Astrocyte of the hippocampus (primary cell): ENCODE measurements around the gene CYP11A1.

Experiments
- DNase-seq: peaks from one replicate; pipeline ENCODE4 v3.0.0; 2011; ENCODE audit warnings: low read depth, low spot score

CYP11A1 gene

GRCh38 chr15:74322558-74323180, 44.8 kb downstream of the CYP11A1 start:
- peak; percentile 84 for DNase-seq

DNA sequence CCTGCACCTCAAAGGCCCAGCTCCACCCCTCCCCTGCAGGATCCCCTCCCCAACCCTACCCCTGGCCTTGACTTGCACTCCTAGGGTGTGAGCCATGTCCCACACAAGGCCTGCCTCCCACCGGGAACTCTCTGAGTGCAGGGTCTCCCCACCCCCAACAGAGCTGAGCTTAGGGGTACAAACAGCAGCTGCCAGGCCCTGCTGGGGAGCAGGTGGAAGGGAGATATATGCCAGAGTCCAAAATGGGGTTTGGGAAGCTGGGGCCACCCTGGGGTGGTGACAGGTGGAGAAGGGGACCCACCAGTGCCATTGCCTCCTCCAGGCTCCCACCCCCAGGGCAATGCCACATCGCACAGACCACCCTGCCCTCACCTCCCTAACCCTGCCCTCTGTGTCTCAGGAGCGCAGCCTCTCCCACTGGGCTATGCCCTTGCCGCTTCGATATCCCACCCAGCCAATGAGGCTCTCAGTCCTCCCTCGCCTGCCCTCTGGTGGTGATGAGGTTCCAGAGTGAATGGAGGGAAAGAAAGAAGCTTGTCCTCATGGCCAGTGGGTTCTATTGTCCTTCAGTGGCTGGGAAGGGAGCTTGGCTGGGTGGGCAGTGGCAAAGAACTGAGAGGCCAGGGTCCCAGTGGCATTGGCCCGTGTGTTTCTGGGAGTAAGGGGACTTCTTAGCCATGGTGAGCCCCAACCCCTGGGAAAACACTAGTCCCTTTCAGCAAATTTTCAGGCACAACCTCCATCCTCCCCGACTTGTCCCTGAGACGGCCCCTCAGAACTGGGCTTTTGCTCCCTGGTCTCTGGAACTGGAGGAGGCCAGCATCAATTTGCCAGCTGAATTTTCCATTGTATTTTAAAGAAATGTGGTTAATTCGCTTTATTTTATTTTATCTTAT, 46.8 kb downstream of the CYP11A1 start:
- DNase-seq: peak; percentile 70

DNA sequence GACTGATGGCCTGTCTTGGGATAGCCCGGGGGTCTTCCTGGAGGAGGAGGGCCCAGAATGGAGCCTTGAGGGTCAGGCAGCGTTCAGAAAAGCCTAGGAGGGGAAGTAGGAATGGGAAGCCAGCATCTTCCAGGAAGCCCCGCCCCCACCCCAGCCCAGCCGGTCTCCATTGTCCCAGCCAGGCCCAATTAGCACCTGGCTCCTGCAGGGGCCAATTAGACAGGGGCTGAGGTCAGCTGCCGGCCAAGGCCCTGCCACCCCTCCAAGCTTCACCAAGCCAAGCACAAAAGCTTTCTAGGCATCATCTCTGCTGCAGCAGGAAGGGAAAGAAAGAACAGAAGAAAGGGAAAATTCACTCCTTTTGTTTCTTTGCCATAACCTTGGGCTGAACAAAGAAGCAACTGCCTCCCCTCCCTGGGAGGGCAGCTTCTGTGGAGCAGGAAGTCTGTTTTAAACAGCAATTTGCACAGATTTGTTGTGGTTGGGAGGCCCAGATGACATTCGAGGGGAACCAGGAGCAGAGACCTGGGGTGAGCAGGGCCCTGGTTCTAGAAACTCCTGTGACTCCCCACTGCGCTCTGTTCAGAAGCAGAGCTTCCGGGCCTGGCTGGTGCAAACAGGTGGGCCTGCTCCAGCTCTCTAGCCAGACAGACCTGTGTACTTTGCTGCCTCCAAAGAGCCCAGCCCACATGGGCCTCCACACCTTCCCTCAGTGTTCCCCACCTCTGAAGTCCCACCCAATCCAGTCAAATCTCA, 47.7 kb downstream of the CYP11A1 start:
- DNase-seq: peak; percentile 66

GRCh38 chr15:74319138-74319460, 48.3 kb downstream of the CYP11A1 start:
- no peak for DNase-seq

GRCh38 chr15:74318376-74319137, 48.9 kb downstream of the CYP11A1 start:
- peak; percentile 55 for DNase-seq

- peak; percentile 94 for DNase-seq
Measured at GRCh38 chr15:74317820-74318375, 49.5 kb downstream of the CYP11A1 start.

DNA sequence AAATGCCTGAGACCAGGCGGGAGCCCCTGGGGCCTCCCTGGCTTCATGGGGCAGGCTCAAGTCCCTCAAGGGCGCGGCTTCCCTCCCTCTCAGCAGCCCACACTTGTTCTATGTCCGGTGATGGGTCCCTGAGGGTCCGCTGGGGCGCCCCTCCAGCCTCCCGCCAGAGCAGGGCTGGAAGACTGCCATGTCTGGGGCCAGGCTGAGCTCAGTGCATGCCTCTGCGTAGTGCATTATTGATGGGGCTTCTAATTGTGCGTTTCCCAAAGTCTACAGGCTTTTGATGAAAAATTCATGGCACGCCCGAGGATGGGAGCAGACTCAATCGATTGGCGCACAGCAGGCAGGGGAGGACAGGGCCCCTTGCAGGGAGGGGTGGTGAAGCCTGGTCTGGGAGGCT, 51.3 kb downstream of the CYP11A1 start:
- peak; percentile 63 for DNase-seq

- peak; percentile 29 for DNase-seq
Measured at GRCh38 chr15:74315626-74316025, 51.8 kb downstream of the CYP11A1 start.

GRCh38 chr15:74314795-74315438, 52.5 kb downstream of the CYP11A1 start:
- DNase-seq: peak; percentile 94

GRCh38 chr15:74313889-74314288, 53.6 kb downstream of the CYP11A1 start:
- no peak for DNase-seq

DNA sequence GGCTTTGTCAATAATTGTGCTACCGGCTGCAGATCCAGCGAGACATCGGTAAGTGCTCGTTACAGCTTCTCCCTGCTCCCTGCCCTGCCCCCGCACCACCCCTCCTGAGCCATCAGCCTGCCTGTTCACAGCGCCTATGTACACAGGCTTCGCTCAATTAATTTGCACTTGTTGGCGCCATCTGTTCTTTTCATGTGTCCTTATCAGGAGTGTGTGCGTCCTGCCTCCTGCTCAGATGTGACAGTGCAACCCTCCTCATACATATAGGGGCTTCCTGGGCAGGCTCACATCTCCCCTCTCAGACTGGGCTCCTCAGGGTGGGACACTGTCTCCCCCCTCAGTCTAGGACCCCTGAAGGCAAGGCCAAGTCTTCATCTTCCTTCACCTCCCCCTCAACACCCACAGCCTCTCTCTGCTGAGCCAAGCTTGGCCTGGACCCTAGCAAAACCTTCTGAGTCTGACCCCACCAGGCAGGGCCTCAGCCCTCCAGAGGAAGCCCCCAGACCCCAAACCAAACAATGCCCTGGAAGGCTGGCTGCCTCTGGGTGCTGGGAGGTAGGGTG, 54.9 kb downstream of the CYP11A1 start:
- no peak for DNase-seq

- no peak for DNase-seq
Measured at GRCh38 chr15:74311734-74312444, 55.6 kb downstream of the CYP11A1 start.

- peak; percentile 87 for DNase-seq
Measured at GRCh38 chr15:74307827-74308811, 59.3 kb downstream of the CYP11A1 start.

- DNase-seq: peak; percentile 35
Measured at GRCh38 chr15:74306781-74307217, 60.6 kb downstream of the CYP11A1 start.

GRCh38 chr15:74305687-74306086, 61.8 kb downstream of the CYP11A1 start:
- no peak for DNase-seq

- DNase-seq: no peak
Measured at GRCh38 chr15:74304431-74304830, 63.0 kb downstream of the CYP11A1 start.

DNA sequence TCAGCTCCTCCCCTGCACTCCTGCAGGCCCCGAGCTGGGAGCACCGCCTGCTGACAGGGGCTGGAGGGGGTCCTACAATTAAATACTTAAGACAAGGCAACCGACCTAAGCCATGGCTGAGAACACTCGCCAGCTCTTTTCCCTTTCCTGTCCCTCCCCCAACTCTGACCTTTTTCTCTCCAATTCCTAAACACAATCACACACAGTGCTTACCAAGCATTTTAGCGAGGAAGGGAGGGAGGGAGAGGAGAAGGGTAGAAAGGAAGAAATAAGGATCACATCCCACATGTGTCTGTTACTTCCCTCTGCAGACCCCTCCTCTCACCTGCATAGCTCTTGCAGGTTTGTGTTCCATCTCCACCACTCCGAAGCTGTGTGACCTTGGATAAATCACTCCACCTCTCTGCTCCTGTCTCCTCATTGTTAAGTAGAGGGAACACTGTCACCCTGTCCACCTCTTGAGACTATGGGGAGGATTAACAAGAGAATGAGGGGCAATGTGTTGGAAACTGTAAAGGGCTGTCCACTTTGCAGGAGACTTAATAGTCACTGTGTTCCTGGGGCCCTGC, 63.6 kb downstream of the CYP11A1 start:
- no peak for DNase-seq

- peak; percentile 74 for DNase-seq
Measured at GRCh38 chr15:74302821-74303359, 64.6 kb downstream of the CYP11A1 start.
